ENCODE data around the gene RPL22. TPM values are rescaled to one million over a fixed set of nuclear protein-coding genes. Genes with fewer than 3 reads are reported as not detected.

Gene RPL22
- total and polyA plus RNA-seq, 4 donors, result 186 to 985 (median 248) TPM

- Histone ChIP-seq H3K4me3 (no peak overlapping the region), H3K27ac (ENCODE audit: low read depth in 1 of 2, low read length in 1 of 2) (no peak overlapping the region), H3K4me1 (ENCODE audit: control insufficient read depth in 5 of 5, insufficient read depth in 5 of 5, low read length in 5 of 5) (peaks cover 0 to 4% (median 0%) of the 10 kb centered on the region in 5 donors), H3K9ac (ENCODE audit: insufficient read depth in 1 of 2, low read length in 2 of 2) (no peak overlapping the region), H3K27me3 (ENCODE audit: control insufficient read depth in 3 of 3, insufficient read depth in 3 of 3, low read length in 2 of 3) (peaks cover 0 to 26% (median 9%) of the 10 kb centered on the region in 3 donors), H3K9me3 (ENCODE audit: control insufficient read depth in 4 of 4, insufficient read depth in 3 of 4, low read length in 3 of 4) (peaks cover 0 to 5% (median 0%) of the 10 kb centered on the region in 4 donors), H3K36me3 (ENCODE audit: control insufficient read depth in 4 of 4, insufficient read depth in 4 of 4, low read length in 4 of 4) (no peaks in the 10 kb centered on the region)
- 56 to 68% methylated on average over 11 of the region's 11 CpGs for WGBS, 2 donors
- no peak for TF ChIP-seq CTCF (IDR thresholded peaks at IDR 0.05; ENCODE audit: control extremely low read depth, extremely low read depth)
- DNase-seq, result no peak
- no peak for ATAC-seq (ENCODE audit: insufficient read depth, low FRiP score)
Measured at GRCh38 chr1:6152181-6152580, 47.2 kb downstream of the RPL22 start.

GRCh38 chr1:6151291-6151822 is 48.0 kb downstream of the RPL22 start:
- peaks cover 0 to 30% (median 9%) of the 10 kb centered on the region in 3 donors for H3K27me3 ChIP-seq (ENCODE audit: control insufficient read depth in 3 of 3, insufficient read depth in 3 of 3, low read length in 2 of 3)
- H3K4me3 ChIP-seq, result no peak overlapping the region
- no peak for TF ChIP-seq CTCF (IDR thresholded peaks at IDR 0.05; ENCODE audit: control extremely low read depth, extremely low read depth)
- peaks cover 0 to 5% (median 0%) of the 10 kb centered on the region in 4 donors for H3K9me3 ChIP-seq (ENCODE audit: control insufficient read depth in 4 of 4, insufficient read depth in 3 of 4, low read length in 3 of 4)
- H3K4me1 ChIP-seq (ENCODE audit: control insufficient read depth in 5 of 5, insufficient read depth in 5 of 5, low read length in 5 of 5), result peaks cover 0 to 4% (median 0%) of the 10 kb centered on the region in 5 donors
- no peak overlapping the region for H3K9ac ChIP-seq (ENCODE audit: insufficient read depth in 1 of 2, low read length in 2 of 2)
- ATAC-seq (ENCODE audit: insufficient read depth, low FRiP score) (no peak), DNase-seq (no peak)
- WGBS, 2 donors, result 85 to 89% methylated on average over 9 of the region's 9 CpGs
- H3K27ac ChIP-seq (ENCODE audit: low read depth in 1 of 2, low read length in 1 of 2), result no peak overlapping the region
- H3K36me3 ChIP-seq (ENCODE audit: control insufficient read depth in 4 of 4, insufficient read depth in 4 of 4, low read length in 4 of 4), result no peaks in the 10 kb centered on the region

- ATAC-seq (ENCODE audit: insufficient read depth, low FRiP score) (no peak), DNase-seq (no peak)
- no peaks in the 10 kb centered on the region for H3K36me3 ChIP-seq (ENCODE audit: control insufficient read depth in 4 of 4, insufficient read depth in 4 of 4, low read length in 4 of 4)
- H3K9ac ChIP-seq (ENCODE audit: insufficient read depth in 1 of 2, low read length in 2 of 2), result no peak overlapping the region
- H3K9me3 ChIP-seq (ENCODE audit: control insufficient read depth in 4 of 4, insufficient read depth in 3 of 4, low read length in 3 of 4), result peaks cover 0 to 5% (median 0%) of the 10 kb centered on the region in 4 donors
- H3K4me3 ChIP-seq, result no peak overlapping the region
- TF ChIP-seq CTCF (IDR thresholded peaks at IDR 0.05; ENCODE audit: control extremely low read depth, extremely low read depth), result no peak
- no peak overlapping the region for H3K27ac ChIP-seq (ENCODE audit: low read depth in 1 of 2, low read length in 1 of 2)
- WGBS, 2 donors, result 69 to 89% methylated on average over 11 of the region's 11 CpGs
- H3K27me3 ChIP-seq (ENCODE audit: control insufficient read depth in 3 of 3, insufficient read depth in 3 of 3, low read length in 2 of 3), result peaks cover 0 to 33% (median 9%) of the 10 kb centered on the region in 3 donors
- H3K4me1 ChIP-seq (ENCODE audit: control insufficient read depth in 5 of 5, insufficient read depth in 5 of 5, low read length in 5 of 5), result peaks cover 0 to 4% (median 0%) of the 10 kb centered on the region in 5 donors
Measured at GRCh38 chr1:6150006-6150938, 49.1 kb downstream of the RPL22 start.
